B cell (primary cell): Measurements from ENCODE around the gene COMMD7. TPM values are rescaled to one million over a fixed set of nuclear protein-coding genes. Genes with fewer than 3 reads are reported as not detected.

ENCODE experiments used
- ATAC-seq: fragments of 200-7000 bp; cut with Tn5 transposase; one replicate; pipeline ENCODE4 v1.10.0; 2021; ENCODE audit warnings: low read depth, mild to moderate bottlenecking, moderate number of reproducible peaks, moderate library complexity
- CTCF ChIA-PET: fragments of 350-600 bp; sonication (Branson Sonifier 250); formaldehyde crosslinking; loops from one replicate; lab custom pipeline; 2021; ENCODE audit warnings: antibody characterized with exemption, inconsistent platforms; lab: Charles Lee
- POLR2A ChIA-PET: fragments of 350-600 bp; sonication (Branson Sonifier 250); formaldehyde crosslinking; loops from one replicate; lab custom pipeline; 2021; ENCODE audit warnings: antibody characterized with exemption; lab: Charles Lee
- DNase-seq: peaks from one replicate; pipeline ENCODE4 v3.0.0; 2013
- H2AFZ ChIP-seq: 2 replicates; pipeline ENCODE4 v1.6.1; 2012; ENCODE audit warnings: mild to moderate bottlenecking, low read depth, low read length; ENCODE audit not compliant: insufficient read depth, poor library complexity, severe bottlenecking
- H3K27ac ChIP-seq, 2 donors: 1 replicate in 1 of 2; 2 replicates in 1 of 2; pipeline ENCODE4 v1.5.1; 2012 to 2013; ENCODE audit warnings: low read length in 2 of 2, mild to moderate bottlenecking in 2 of 2, moderate library complexity in 1 of 2
- H3K27me3 ChIP-seq, 4 experiments: fragments of 200-600 bp in 1 of 4; sonication (generic) in 1 of 4; replicated peaks in 1 of 4; 1 replicate in 2 of 4; 2 replicates in 2 of 4; pipeline versions ENCODE4 v1.6.1 to v1.7.0; 2013 to 2016; ENCODE audit warnings: low read length in 3 of 4, mild to moderate bottlenecking in 2 of 4, mixed read lengths in 1 of 4, moderate library complexity in 1 of 4; ENCODE audit not compliant: insufficient read depth in 4 of 4, control insufficient read depth in 3 of 4; ENCODE audit errors: control extremely low read depth in 1 of 4
- H3K36me3 ChIP-seq, 2 experiments: replicated peaks in 1 of 2; 1 replicate in 1 of 2; 2 replicates in 1 of 2; pipeline versions ENCODE4 v1.6.1 to v1.7.1; 2013; ENCODE audit warnings: low read length in 1 of 2; ENCODE audit not compliant: insufficient read depth in 2 of 2, control insufficient read depth in 1 of 2; ENCODE audit errors: control extremely low read depth in 1 of 2, extremely low read depth in 1 of 2
- H3K4me1 ChIP-seq, 2 donors: fragments of 200-600 bp in 1 of 2; sonication (generic) in 1 of 2; 1 replicate in 1 of 2; 2 replicates in 1 of 2; pipeline versions ENCODE4 v1.5.1 to v1.6.1; 2013 to 2017; ENCODE audit warnings: low read length in 2 of 2; ENCODE audit not compliant: control insufficient read depth in 2 of 2, insufficient read depth in 2 of 2
- H3K4me2 ChIP-seq: replicated peaks from 2 replicates; pipeline ENCODE3; 2012; ENCODE audit warnings: mild to moderate bottlenecking, low read depth, low read length; ENCODE audit not compliant: poor library complexity, severe bottlenecking
- H3K4me3 ChIP-seq, 5 experiments: fragments of 200-600 bp in 1 of 5; sonication (generic) in 1 of 5; 1 replicate in 3 of 5; 2 replicates in 2 of 5; pipeline versions ENCODE4 v1.5.1 to v1.7.0; 2011 to 2016; ENCODE audit warnings: low read length in 4 of 5, mild to moderate bottlenecking in 4 of 5, low read depth in 2 of 5, control low read depth in 1 of 5, moderate library complexity in 1 of 5; ENCODE audit not compliant: insufficient read depth in 1 of 5; ENCODE audit errors: control extremely low read depth in 1 of 5, extremely low read depth in 1 of 5
- H3K79me2 ChIP-seq: fragments of 200-600 bp; sonication (generic); one replicate; pipeline ENCODE4 v1.6.0; 2016; ENCODE audit warnings: low read length; ENCODE audit not compliant: control insufficient read depth, insufficient read depth
- H3K9ac ChIP-seq: fragments of 200-600 bp; sonication (generic); 2 replicates; pipeline ENCODE4 v1.6.1; 2017; ENCODE audit warnings: mild to moderate bottlenecking, low read length, moderate library complexity
- H3K9me3 ChIP-seq, 3 donors: one replicate each; pipeline versions ENCODE4 v1.6.1 to v1.7.1; 2013; ENCODE audit warnings: low read length in 2 of 3; ENCODE audit not compliant: control insufficient read depth in 2 of 3, insufficient read depth in 1 of 3; ENCODE audit errors: control extremely low read depth in 1 of 3
- H4K20me1 ChIP-seq: 2 replicates; pipeline ENCODE4 v1.6.0; 2012; ENCODE audit warnings: mild to moderate bottlenecking, low read length; ENCODE audit not compliant: insufficient read depth, control insufficient read depth, poor library complexity, severe bottlenecking
- H3K27ac Mint-ChIP-seq: one replicate; pipeline ENCODE4 v1.8.0; 2021; ENCODE audit warnings: mixed read lengths
- H3K27me3 Mint-ChIP-seq: one replicate; pipeline ENCODE4 v1.8.0; 2021; ENCODE audit warnings: mixed read lengths
- H3K4me1 Mint-ChIP-seq: one replicate; pipeline ENCODE4 v1.8.0; 2021; ENCODE audit warnings: mixed read lengths
- H3K4me3 Mint-ChIP-seq: one replicate; pipeline ENCODE4 v1.8.0; 2021; ENCODE audit warnings: mixed read lengths
- H3K9me3 Mint-ChIP-seq: one replicate; pipeline ENCODE4 v1.8.0; 2022; ENCODE audit warnings: mixed read lengths; ENCODE audit not compliant: insufficient read depth
- EZH2 ChIP-seq: IDR thresholded peaks from 2 replicates; pipeline ENCODE4 v1.6.1; 2012; ENCODE audit warnings: borderline replicate concordance, low read depth, mild to moderate bottlenecking, moderate library complexity, low read length; ENCODE audit not compliant: insufficient read depth, poor library complexity, severe bottlenecking
- whole genome bisulfite sequencing: methylation state at CpG from one replicate; pipeline ENCODE4 v1.1.5; 2013; ENCODE audit warnings: missing lambda C conversion rate; ENCODE audit not compliant: insufficient coverage; 5-methylcytosine and 5-hydroxymethylcytosine counted together
- intact Hi-C: fragments of 100-400 bp; cut with micrococcal nuclease; formaldehyde crosslinking; loops from one replicate; pipeline ENCODE4 v1.10.0; 2022
- polyA plus RNA-seq: library from polyadenylated mRNA; depleted of rRNA; stranded (reverse); fragments of >200 nt; gene quantifications from 2 replicates; pipeline ENCODE4 v1.2.3, GENCODE V29; 2012
- total RNA-seq, 2 donors: library from RNA; stranded (reverse); fragments of 120-200 nt in 1 of 2; gene quantifications; 1 replicate in 1 of 2; 2 replicates in 1 of 2; pipeline versions ENCODE4 v1.2.3 to v1.2.4, GENCODE V29; 2013 to 2022
- TF ChIP-seq, protein P1 (sequence below): fragments of 200-600 bp; IDR thresholded peaks from one replicate; pipeline ENCODE4 v1.8.0; 2022; ENCODE audit warnings: antibody characterized with exemption, mild to moderate bottlenecking

The COMMD7 gene
- total and polyA plus RNA-seq, 2 donors (not counting 1 experiment from before 2014, with no cell fraction given): 24.5 to 34.9 TPM

DNA sequence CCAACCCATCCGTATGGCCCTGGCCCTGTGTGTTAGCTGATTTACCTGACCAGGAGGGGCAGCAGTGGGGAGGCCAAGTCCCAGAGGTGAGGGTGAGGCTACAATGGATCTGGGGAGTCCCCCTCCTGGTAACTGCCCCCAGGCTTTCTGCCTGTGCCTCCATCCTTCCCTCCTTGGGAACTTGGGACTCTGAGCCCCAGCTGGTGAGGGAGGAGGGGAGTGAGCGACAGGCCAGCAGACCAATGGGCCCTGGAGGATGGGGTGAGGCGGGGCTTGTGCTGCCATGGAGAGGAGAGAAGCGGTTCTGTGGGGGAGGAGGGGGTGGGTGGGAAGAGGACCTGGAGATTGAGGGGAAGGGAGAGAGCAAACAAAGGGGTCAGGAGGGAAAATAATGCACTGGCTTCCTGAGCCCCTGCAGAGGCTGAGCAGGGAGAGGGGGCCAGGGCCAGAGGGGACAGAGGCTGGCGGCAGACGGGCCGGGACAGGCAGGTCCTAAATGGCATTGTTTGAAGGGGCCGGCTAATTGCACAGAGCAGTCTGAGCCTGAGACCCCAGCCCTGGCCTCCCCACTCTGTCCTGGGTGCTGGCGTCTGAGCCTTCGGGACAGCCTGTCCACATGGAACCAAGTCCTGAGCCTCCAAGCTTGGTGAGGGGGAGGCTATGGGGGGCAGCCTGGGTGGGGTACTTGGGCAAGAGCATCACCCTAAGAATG, 36.4 kb upstream of the COMMD7 start:
- 98% methylated on average over 6 of the region's 10 CpGs for WGBS

More for the DNA sequence above, 36.4 kb upstream of the COMMD7 start:
- Histone ChIP-seq H3K36me3 (no peaks in the 10 kb centered on the region), H2AFZ (no peak overlapping the region), H3K4me1 (no peaks in the 10 kb centered on the region), H3K27ac (no peak overlapping the region), H3K4me3 (no peak overlapping the region), H3K9me3 (no peaks in the 10 kb centered on the region), H3K4me2 (no peak overlapping the region), H3K79me2 (no peaks in the 10 kb centered on the region), H3K9ac (no peak overlapping the region), H3K27me3 (no peaks in the 10 kb centered on the region), H4K20me1 (no peaks in the 10 kb centered on the region)
- H3K4me1 Mint-ChIP-seq: peaks cover 2% of the 10 kb centered on the region
- no peak overlapping the region for H3K27ac Mint-ChIP-seq
- ChIA-PET POLR2A (no interaction called here), CTCF (interaction anchor here (0.6 to 6.6 kb wide), 9 partner anchors 10 to 258 kb away, joined by 3 to 138 read pairs (median 8); partner anchors contain the start of gene C20orf203)
- DNase-seq: no peak
- TF ChIP-seq, protein P1, sequence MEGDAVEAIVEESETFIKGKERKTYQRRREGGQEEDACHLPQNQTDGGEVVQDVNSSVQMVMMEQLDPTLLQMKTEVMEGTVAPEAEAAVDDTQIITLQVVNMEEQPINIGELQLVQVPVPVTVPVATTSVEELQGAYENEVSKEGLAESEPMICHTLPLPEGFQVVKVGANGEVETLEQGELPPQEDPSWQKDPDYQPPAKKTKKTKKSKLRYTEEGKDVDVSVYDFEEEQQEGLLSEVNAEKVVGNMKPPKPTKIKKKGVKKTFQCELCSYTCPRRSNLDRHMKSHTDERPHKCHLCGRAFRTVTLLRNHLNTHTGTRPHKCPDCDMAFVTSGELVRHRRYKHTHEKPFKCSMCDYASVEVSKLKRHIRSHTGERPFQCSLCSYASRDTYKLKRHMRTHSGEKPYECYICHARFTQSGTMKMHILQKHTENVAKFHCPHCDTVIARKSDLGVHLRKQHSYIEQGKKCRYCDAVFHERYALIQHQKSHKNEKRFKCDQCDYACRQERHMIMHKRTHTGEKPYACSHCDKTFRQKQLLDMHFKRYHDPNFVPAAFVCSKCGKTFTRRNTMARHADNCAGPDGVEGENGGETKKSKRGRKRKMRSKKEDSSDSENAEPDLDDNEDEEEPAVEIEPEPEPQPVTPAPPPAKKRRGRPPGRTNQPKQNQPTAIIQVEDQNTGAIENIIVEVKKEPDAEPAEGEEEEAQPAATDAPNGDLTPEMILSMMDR: no peak
- no peak for TF ChIP-seq EZH2
- no peaks in the 10 kb centered on the region for H3K9me3 Mint-ChIP-seq
- H3K27me3 Mint-ChIP-seq: no peaks in the 10 kb centered on the region
- no peak overlapping the region for H3K4me3 Mint-ChIP-seq
- no peak for ATAC-seq
- intact Hi-C loops: loop anchor here (5.0 kb wide), 1 partner anchor 257 kb away; no protein-coding TSS in a partner anchor
